Breast epithelium (tissue), 3 donors: ENCODE data around the gene ZAP70.

Experiments used
- POLR2A ChIP-seq: fragments of 450-650 bp; IDR thresholded peaks from one replicate; pipeline ENCODE4 v1.6.1; 2016; ENCODE audit warnings: antibody characterized with exemption, mild to moderate bottlenecking, moderate library complexity
- POLR2AphosphoS5 ChIP-seq, 3 donors: sonication (generic); formaldehyde crosslinking; IDR thresholded peaks; one replicate each; pipeline ENCODE4 v1.6.1; 2017; ENCODE audit warnings: antibody characterized with exemption in 3 of 3
- TF ChIP-seq, protein P1 (sequence below), 3 donors: fragments of 450-650 bp; IDR thresholded peaks; one replicate each; pipeline ENCODE4 v1.5.1; 2016 to 2017; ENCODE audit warnings: antibody characterized with exemption in 3 of 3, mild to moderate bottlenecking in 3 of 3, moderate library complexity in 3 of 3

DNA sequence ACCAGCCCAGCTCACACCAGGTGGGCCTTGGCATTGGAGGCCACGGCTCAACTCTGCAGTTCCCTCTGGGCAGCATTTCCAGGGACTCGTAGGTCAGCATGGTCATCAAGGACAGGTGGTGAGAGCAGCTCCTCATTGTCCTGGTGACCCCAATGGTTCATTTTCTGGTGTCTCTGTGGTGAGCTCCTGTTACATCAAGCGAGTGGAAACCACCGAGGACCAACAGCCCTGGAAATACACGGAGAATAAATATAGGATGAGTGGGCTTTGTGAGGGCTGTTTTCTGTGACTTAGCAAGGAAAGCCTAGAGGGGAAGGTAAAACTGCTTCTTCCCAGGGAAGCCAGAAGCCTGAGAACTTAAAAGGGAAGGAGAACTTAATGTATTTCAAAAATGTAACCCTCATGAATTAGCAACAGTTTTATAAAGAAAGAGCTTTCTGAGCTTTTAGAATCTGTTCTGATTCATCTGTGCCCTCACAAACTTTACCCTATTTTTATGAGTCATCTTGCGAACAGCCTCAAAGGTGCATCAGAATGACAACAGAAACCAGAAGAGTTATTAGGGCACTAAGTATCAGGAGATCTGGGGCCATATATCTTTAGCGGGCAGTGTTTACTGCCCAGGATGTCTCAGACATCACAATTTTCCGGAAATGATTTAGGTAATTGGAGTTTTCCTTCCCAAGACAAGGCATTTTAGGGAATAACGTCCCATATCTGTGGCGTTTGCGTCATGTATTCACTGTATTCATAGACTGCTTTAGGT lies 25.1 kb upstream of the ZAP70 start:
- TF ChIP-seq POLR2A (no peak), POLR2AphosphoS5 (IDR thresholded peaks at IDR 0.05) (no peak)
- TF ChIP-seq, protein P1, sequence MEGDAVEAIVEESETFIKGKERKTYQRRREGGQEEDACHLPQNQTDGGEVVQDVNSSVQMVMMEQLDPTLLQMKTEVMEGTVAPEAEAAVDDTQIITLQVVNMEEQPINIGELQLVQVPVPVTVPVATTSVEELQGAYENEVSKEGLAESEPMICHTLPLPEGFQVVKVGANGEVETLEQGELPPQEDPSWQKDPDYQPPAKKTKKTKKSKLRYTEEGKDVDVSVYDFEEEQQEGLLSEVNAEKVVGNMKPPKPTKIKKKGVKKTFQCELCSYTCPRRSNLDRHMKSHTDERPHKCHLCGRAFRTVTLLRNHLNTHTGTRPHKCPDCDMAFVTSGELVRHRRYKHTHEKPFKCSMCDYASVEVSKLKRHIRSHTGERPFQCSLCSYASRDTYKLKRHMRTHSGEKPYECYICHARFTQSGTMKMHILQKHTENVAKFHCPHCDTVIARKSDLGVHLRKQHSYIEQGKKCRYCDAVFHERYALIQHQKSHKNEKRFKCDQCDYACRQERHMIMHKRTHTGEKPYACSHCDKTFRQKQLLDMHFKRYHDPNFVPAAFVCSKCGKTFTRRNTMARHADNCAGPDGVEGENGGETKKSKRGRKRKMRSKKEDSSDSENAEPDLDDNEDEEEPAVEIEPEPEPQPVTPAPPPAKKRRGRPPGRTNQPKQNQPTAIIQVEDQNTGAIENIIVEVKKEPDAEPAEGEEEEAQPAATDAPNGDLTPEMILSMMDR (IDR thresholded peaks at IDR 0.05), result no peak
